Mesendoderm (in vitro differentiated cells): Measurements from ENCODE around the gene PI4KB. TPM values are rescaled to one million over a fixed set of nuclear protein-coding genes. Genes with fewer than 3 reads are reported as not detected.

ENCODE experiments used
- DNase-seq: peaks from one replicate; pipeline ENCODE4 v3.0.0; 2013
- H2AK5ac ChIP-seq: 2 replicates; pipeline ENCODE4 v1.6.1; 2013; ENCODE audit warnings: low read length, inconsistent platforms
- H2BK120ac ChIP-seq: 2 replicates; pipeline ENCODE4 v1.6.1; 2013; ENCODE audit warnings: low read depth, mild to moderate bottlenecking, low read length, moderate library complexity, mixed read lengths
- H2BK15ac ChIP-seq: replicated peaks from 2 replicates; pipeline ENCODE4 v1.6.1; 2013; ENCODE audit warnings: low read depth, mild to moderate bottlenecking, moderate library complexity
- H2BK5ac ChIP-seq: 2 replicates; pipeline ENCODE4 v1.6.1; 2013; ENCODE audit warnings: low read length, inconsistent platforms
- H3K18ac ChIP-seq: 2 replicates; pipeline ENCODE4 v1.6.1; 2013; ENCODE audit warnings: mild to moderate bottlenecking, low read length, mixed read lengths
- H3K23ac ChIP-seq: one replicate; pipeline ENCODE4 v1.6.1; 2013; ENCODE audit warnings: low read length
- H3K27ac ChIP-seq: 2 replicates; pipeline ENCODE4 v1.5.1; 2013; ENCODE audit warnings: low read depth, mild to moderate bottlenecking, inconsistent platforms, low read length, moderate library complexity
- H3K27me3 ChIP-seq: 2 replicates; pipeline ENCODE4 v1.6.1; 2013; ENCODE audit warnings: low read length, control low read depth, mild to moderate bottlenecking, inconsistent platforms; ENCODE audit not compliant: insufficient read depth, poor library complexity
- H3K36me3 ChIP-seq: 2 replicates; pipeline ENCODE4 v1.6.1; 2013; ENCODE audit warnings: low read length, inconsistent platforms; ENCODE audit not compliant: control insufficient read depth, insufficient read depth
- H3K4ac ChIP-seq: one replicate; pipeline ENCODE4 v1.6.1; 2013; ENCODE audit warnings: low read depth, mild to moderate bottlenecking, low read length, moderate library complexity
- H3K4me1 ChIP-seq: 2 replicates; pipeline ENCODE4 v1.6.1; 2013; ENCODE audit warnings: low read depth, low read length, inconsistent platforms; ENCODE audit not compliant: control insufficient read depth
- H3K4me2 ChIP-seq: 2 replicates; pipeline ENCODE4 v1.6.1; 2013; ENCODE audit warnings: low read length
- H3K4me3 ChIP-seq: 2 replicates; pipeline ENCODE4 v1.5.1; 2013; ENCODE audit warnings: mild to moderate bottlenecking, low read length
- H3K56ac ChIP-seq: one replicate; pipeline ENCODE4 v1.6.1; 2013; ENCODE audit warnings: low read length
- H3K79me1 ChIP-seq: 2 replicates; pipeline ENCODE4 v1.6.1; 2013; ENCODE audit warnings: low read length, inconsistent platforms
- H3K79me2 ChIP-seq: 2 replicates; pipeline ENCODE4 v1.6.1; 2013; ENCODE audit warnings: mild to moderate bottlenecking, low read length; ENCODE audit not compliant: control insufficient read depth, insufficient read depth
- H3K9ac ChIP-seq: 2 replicates; pipeline ENCODE4 v1.6.1; 2013; ENCODE audit warnings: low read length, inconsistent platforms
- H4K5ac ChIP-seq: one replicate; pipeline ENCODE4 v1.6.1; 2013; ENCODE audit warnings: low read length
- H4K8ac ChIP-seq: one replicate; pipeline ENCODE4 v1.6.1; 2013; ENCODE audit warnings: low read depth, mild to moderate bottlenecking, control low read depth, low read length, moderate library complexity
- WGBS: extraction: QIAGEN DNeasy Blood & Tissue Kit; methylation state at CpG from one replicate; pipeline ENCODE4 v1.1.7; 2013; ENCODE audit warnings: low lambda C conversion rate, missing lambda C conversion rate; ENCODE audit not compliant: insufficient coverage; ENCODE audit errors: extremely low coverage; 5-methylcytosine and 5-hydroxymethylcytosine counted together
- small RNA-seq: library from polyadenylated mRNA; stranded (forward); fragments of <200 nt; extraction: miRNeasy Mini kit (QIAGEN cat#:217004); gene quantifications from one replicate; pipeline ENCODE3, GENCODE V24; 2013; ENCODE audit not compliant: insufficient read depth

Gene PI4KB

DNA sequence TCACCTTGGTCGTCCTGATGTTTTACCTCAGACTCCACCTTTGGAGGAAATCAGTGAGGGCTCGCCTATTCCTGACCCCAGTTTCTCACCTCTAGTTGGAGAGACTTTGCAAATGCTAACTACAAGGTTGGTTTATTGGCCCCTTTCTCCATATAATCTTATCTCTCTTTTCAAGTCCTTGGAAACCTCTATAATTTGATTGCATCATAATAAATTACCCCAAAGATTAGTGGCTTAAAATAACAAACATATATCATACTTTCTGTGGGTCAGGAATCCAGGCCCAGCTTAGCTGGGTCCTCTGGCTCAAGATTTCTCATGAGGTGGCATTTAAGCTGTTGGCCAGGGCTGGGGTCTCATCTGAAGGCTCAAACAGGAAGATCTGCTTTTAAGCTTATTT lies 84.8 kb downstream of the PI4KB start:
- H3K36me3 ChIP-seq = peaks cover 13% of the 10 kb centered on the region
- WGBS = no CpG with 5 or more reads among the region's 2 CpGs

More for the DNA sequence above, 84.8 kb downstream of the PI4KB start:
- Histone ChIP-seq H2BK5ac (no peak overlapping the region), H4K5ac (no peak overlapping the region), H3K56ac (no peak overlapping the region), H4K8ac (no peak overlapping the region), H3K4ac (no peak overlapping the region), H3K18ac (no peak overlapping the region), H2BK15ac (no peak overlapping the region), H3K23ac (no peak overlapping the region), H3K27me3 (no peaks in the 10 kb centered on the region), H3K4me3 (no peak overlapping the region), H3K4me1 (no peaks in the 10 kb centered on the region), H3K9ac (no peak overlapping the region), H2AK5ac (no peak overlapping the region), H3K79me2 (no peaks in the 10 kb centered on the region), H2BK120ac (no peak overlapping the region), H3K4me2 (no peak overlapping the region), H3K27ac (no peak overlapping the region), H3K79me1 (no peaks in the 10 kb centered on the region)
- DNase-seq = no peak

Small RNA genes within 50 kb of the gene (small RNA-seq; reads per million reads assigned to genes)
- gene RN7SL444P = not detected
